Right lobe of liver (tissue), 6 donors: ENCODE results near the gene CSF3R. TPM values are rescaled to one million over a fixed set of nuclear protein-coding genes. Genes with fewer than 3 reads are reported as not detected.
"Not testable (repeated sequence)": the region's sequence is repeated elsewhere in the genome, so short reads cannot be mapped to it uniquely, and the experiment has no call there.

ENCODE experiments used
- ATAC-seq, 4 donors: fragments of 200-7000 bp; cut with Tn5 transposase; one replicate each; pipeline ENCODE4 v1.9.1; 2020; ENCODE audit warnings: mild to moderate bottlenecking in 4 of 4, moderate library complexity in 4 of 4
- DNase-seq, 3 donors: peaks; one replicate each; pipeline ENCODE4 v3.0.0-alpha.2; 2020
- H3K27ac ChIP-seq, 3 donors: fragments of 200-600 bp; one replicate each; pipeline ENCODE4 v1.8.0; 2022
- H3K27me3 ChIP-seq, 2 donors: fragments of 200-600 bp; one replicate each; pipeline ENCODE4 v1.8.0; 2022
- H3K36me3 ChIP-seq, 4 donors: fragments of 200-600 bp; sonication (generic) in 1 of 4; one replicate each; pipeline versions ENCODE4 v1.5.1 to v1.8.0; 2017 to 2022; ENCODE audit warnings: control low read depth in 1 of 4
- H3K4me1 ChIP-seq, 4 donors: fragments of 200-600 bp; sonication (generic) in 1 of 4; one replicate each; pipeline versions ENCODE4 v1.5.1 to v1.8.0; 2017 to 2022; ENCODE audit warnings: control low read depth in 1 of 4
- H3K4me3 ChIP-seq, 3 donors: fragments of 200-600 bp; one replicate each; pipeline ENCODE4 v1.8.0; 2022
- H3K9me3 ChIP-seq, 4 donors: fragments of 200-600 bp; sonication (generic) in 1 of 4; one replicate each; pipeline versions ENCODE4 v1.5.1 to v1.8.0; 2017 to 2022; ENCODE audit warnings: control low read depth in 1 of 4
- POLR2A ChIP-seq: fragments of 450-650 bp; IDR thresholded peaks from one replicate; pipeline ENCODE4 v1.6.1; 2017; ENCODE audit warnings: antibody characterized with exemption, mild to moderate bottlenecking
- WGBS: methylation state at CpG from one replicate; pipeline ENCODE4 v1.1.6; 2018; ENCODE audit warnings: low coverage, low lambda C conversion rate; ENCODE audit not compliant: insufficient coverage; ENCODE audit errors: missing lambda C conversion rate; 5-methylcytosine and 5-hydroxymethylcytosine counted together
- intact Hi-C, 2 donors: fragments of 100-400 bp; cut with DNase I; formaldehyde crosslinking; loops; one replicate each; pipeline versions ENCODE4 v1.11.2 to v1.14.1; 2022
- total RNA-seq, 6 experiments: library from RNA; depleted of rRNA in 2 of 6; stranded (reverse); fragments of >200 nt in 2 of 6; fragmentation: NEBNext Ultra II Directional in 3 of 6; extraction: Animal tissue kit (Norgen Biotek cat#: 25700) in 3 of 6; gene quantifications; one replicate each; pipeline versions ENCODE4 v1.1.0 to v1.2.4, GENCODE V29; 2016 to 2023
- TF ChIP-seq, protein P1 (sequence below), 4 donors: fragments of 200-600 bp in 3 of 4; fragments of 450-650 bp in 1 of 4; IDR thresholded peaks; one replicate each; pipeline versions ENCODE4 v1.5.1 to v1.8.0; 2016 to 2022; ENCODE audit warnings: antibody characterized with exemption in 4 of 4, mild to moderate bottlenecking in 2 of 4
- donor health status: DM: no; HTN: yes; CAD: no.
- donor health status: DM: no; HTN: no; CAD: no.
- donor health status: DM: no; HTN: no; CAD: no.
- donor health status: DM: no; HTN: yes; CAD: no.
- donor health status: DM: no; HTN: yes; CAD: no.

The CSF3R gene
- total RNA-seq, 6 experiments from 2014 or later, result 4.1 to 14.0 (median 9.5) TPM

DNA sequence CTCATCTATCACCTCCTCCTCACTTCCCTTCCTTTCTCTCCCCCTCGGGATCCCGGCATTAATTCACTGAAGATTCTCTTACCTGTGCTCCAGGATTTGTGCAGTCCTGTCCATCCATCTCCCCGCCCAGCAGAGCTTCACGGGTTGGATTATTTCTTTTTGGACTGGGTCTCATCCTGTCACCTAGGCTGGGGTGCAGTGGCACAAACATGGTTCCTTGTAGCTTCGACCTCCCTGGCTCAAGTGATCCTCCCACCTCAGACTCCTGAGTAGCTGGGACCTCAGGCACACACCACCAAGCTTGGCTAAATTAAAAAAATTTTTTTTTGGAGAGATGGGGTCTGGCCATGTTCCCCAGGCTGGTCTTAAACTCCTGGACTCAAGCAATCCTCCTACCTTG, 12.3 kb upstream of the CSF3R start:
- no peak for DNase-seq
- no peaks in the 10 kb centered on the region for H3K36me3 ChIP-seq
- H3K4me1 ChIP-seq, result no peaks in the 10 kb centered on the region
- no peak for ATAC-seq
- H3K4me3 ChIP-seq, result no peak overlapping the region
- TF ChIP-seq POLR2A, result no peak
- TF ChIP-seq, protein P1, sequence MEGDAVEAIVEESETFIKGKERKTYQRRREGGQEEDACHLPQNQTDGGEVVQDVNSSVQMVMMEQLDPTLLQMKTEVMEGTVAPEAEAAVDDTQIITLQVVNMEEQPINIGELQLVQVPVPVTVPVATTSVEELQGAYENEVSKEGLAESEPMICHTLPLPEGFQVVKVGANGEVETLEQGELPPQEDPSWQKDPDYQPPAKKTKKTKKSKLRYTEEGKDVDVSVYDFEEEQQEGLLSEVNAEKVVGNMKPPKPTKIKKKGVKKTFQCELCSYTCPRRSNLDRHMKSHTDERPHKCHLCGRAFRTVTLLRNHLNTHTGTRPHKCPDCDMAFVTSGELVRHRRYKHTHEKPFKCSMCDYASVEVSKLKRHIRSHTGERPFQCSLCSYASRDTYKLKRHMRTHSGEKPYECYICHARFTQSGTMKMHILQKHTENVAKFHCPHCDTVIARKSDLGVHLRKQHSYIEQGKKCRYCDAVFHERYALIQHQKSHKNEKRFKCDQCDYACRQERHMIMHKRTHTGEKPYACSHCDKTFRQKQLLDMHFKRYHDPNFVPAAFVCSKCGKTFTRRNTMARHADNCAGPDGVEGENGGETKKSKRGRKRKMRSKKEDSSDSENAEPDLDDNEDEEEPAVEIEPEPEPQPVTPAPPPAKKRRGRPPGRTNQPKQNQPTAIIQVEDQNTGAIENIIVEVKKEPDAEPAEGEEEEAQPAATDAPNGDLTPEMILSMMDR (IDR thresholded peaks at IDR 0.05), result no peak
- H3K27me3 ChIP-seq, result no peaks in the 10 kb centered on the region
- no peak overlapping the region for H3K27ac ChIP-seq
- 82% methylated on average over 5 of the region's 5 CpGs for WGBS
- H3K9me3 ChIP-seq, result no peaks in the 10 kb centered on the region
- intact Hi-C loops, result no loop called here

DNA sequence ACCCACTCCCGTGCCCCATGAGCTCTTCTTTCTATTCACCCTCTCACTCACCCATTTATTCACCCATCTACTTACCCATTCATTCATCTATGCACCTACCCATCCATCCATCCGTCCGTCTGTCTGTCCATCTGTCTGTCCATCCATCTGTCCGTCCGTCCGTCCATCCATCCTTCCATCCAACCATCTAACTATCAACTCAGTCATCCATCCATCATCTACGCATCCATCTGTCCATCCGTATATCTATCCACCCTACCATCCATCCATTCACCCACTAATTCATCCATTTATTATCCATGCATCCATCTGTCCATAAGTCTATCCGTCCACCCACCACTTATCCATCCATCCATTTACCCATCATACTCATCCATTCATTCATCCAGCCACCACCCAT, 10.8 kb upstream of the CSF3R start:
- H3K4me3 ChIP-seq, result no peak overlapping the region
- no peaks in the 10 kb centered on the region for H3K36me3 ChIP-seq
- H3K9me3 ChIP-seq, result no peaks in the 10 kb centered on the region
- ATAC-seq (no peak), DNase-seq (no peak)
- no peak for TF ChIP-seq POLR2A
- TF ChIP-seq, protein P1 (IDR thresholded peaks at IDR 0.05), result no peak
- H3K27ac ChIP-seq, result no peak overlapping the region
- H3K27me3 ChIP-seq, result no peaks in the 10 kb centered on the region
- 78% methylated on average over 8 of the region's 9 CpGs for WGBS
- intact Hi-C loops, result no loop called here
- H3K4me1 ChIP-seq, result no peaks in the 10 kb centered on the region

DNA sequence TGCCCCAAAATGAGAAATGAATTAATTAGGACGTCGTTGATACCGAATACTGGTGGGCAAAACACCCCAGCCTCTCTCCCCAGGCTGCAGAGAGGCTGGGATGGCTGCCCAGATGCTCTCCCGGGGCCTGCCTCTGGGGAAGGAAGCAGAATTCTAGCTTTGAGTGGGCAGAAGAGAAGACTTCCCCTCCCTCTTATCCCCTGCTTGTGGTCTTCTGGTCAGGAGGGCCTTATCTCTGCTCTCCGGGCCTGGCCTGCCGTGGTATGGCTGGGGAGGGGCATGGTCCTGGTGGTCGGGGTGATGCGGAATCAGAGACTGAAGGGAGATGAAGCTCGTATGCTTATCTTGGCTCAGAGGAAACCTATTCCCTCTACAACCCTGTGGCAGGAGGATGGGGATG, 9.8 kb upstream of the CSF3R start:
- intact Hi-C loops, result no loop called here
- Histone ChIP-seq H3K27ac (no peak overlapping the region), H3K27me3 (no peaks in the 10 kb centered on the region), H3K4me1 (peaks cover 0 to 4% (median 2%) of the 10 kb centered on the region in 4 donors), H3K4me3 (no peak overlapping the region), H3K36me3 (no peaks in the 10 kb centered on the region), H3K9me3 (no peaks in the 10 kb centered on the region)
- TF ChIP-seq POLR2A, result no peak
- TF ChIP-seq, protein P1 (IDR thresholded peaks at IDR 0.05), result no peak
- ATAC-seq (no peak), DNase-seq (no peak)
- WGBS, result 14% methylated on average over 5 of the region's 9 CpGs

DNA sequence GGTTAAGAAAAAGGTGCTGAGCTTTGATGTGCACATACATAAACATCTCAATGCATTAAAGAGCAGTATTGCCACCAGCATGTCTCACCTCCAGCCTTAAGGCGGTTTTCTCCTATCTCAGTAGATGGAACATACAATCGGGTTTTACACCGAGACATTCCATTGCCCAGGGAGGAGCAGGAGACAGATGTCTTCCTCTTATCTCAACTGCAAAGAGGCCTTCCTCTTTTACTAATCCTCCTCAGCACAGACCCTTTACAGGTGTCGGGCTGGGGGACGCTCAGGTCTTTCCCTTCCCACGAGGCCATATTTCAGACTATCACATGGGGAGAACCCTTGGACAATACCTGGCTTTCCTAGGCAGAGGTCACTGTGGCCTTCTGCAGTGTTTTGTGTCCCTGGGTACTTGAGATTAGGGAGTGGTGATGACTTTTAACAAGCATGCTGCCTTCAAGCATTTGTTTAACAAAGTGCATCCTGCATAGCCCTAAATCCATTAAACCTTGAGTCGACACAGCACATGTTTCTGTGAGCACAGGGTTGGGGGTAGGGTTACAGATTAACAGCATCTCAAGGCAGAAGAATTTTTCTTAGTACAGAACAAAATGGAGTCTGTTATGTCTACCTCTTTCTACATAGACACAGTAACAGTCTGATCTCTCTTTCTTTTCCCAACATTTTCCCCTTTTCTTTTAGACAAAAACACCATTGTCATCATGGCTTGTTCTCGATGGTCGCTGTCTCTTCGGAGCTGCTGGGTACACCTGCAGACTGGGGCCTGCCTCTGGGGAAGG, 6.7 kb upstream of the CSF3R start:
- intact Hi-C loops, H3K27me3 ChIP-seq, H3K36me3 ChIP-seq, H3K4me3 ChIP-seq, H3K9me3 ChIP-seq, DNase-seq, ATAC-seq, H3K27ac ChIP-seq: not testable (repeated sequence)
- peaks cover 0 to 18% (median 9%) of the 10 kb centered on the region in 4 donors for H3K4me1 ChIP-seq
- WGBS, result 70% methylated on average over 8 of the region's 10 CpGs

DNA sequence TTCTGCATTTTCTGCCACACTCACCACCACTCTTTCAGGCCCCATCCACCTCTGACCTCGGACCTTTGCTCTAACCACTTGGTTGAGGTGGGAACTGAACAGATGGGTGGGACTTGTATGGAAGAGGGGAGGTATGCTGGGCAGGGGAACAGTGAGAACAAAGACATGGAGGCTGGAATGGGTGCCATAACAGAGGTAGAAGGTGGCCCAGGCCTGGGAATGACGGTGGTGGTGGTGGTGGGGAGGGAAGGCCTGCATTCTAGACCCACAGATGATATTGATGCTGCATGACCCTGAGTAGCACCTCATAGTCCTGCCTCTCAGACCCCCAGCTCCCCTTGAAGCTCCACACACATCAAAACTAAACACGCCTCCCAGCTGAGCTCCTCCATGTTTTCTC, 5.2 kb upstream of the CSF3R start:
- Histone ChIP-seq H3K36me3 (no peaks in the 10 kb centered on the region), H3K27ac (peak overlapping the region in 2 of 3 donors; percentile 72 to 79), H3K4me1 (peaks cover 0 to 18% (median 9%) of the 10 kb centered on the region in 4 donors), H3K27me3 (no peaks in the 10 kb centered on the region), H3K4me3 (no peak overlapping the region), H3K9me3 (no peaks in the 10 kb centered on the region)
- ATAC-seq (no peak), DNase-seq (no peak)
- intact Hi-C loops, result no loop called here
- WGBS, result 85% methylated on average over 2 of the region's 3 CpGs
- TF ChIP-seq, protein P1 (IDR thresholded peaks at IDR 0.05), result no peak
- no peak for TF ChIP-seq POLR2A

DNA sequence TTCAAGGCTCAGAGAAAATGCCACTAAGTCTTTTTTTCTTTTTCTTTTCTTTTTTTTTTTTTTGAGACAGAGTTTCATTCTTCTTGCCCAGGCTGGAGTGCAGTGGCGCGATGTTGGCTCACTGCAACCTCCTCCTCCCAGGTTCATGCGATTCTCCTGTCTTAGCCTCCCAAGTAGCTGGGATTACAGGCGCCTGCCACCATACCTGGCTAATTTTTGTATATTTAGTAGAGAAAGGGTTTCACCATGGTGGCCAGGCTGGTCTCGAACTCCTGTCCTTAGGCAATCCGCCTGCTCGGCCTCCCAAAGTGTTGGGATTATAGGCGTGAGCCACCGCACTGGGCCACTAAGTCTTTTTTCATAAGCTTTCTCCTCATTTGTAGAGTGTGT, 4.6 kb upstream of the CSF3R start:
- peak overlapping the region; percentile 53 to 79 (median 72) for H3K27ac ChIP-seq

More for the DNA sequence above, 4.6 kb upstream of the CSF3R start:
- peak overlapping the region in 1 of 3 donors; percentile 5 for H3K4me3 ChIP-seq
- peaks cover 0 to 18% (median 9%) of the 10 kb centered on the region in 4 donors for H3K4me1 ChIP-seq
- H3K36me3 ChIP-seq, H3K27me3 ChIP-seq, DNase-seq, ATAC-seq, H3K9me3 ChIP-seq, intact Hi-C loops: not testable (repeated sequence)
- WGBS, result 50% methylated on average over 5 of the region's 9 CpGs
